PFSK-1 (cell line): ENCODE data around the gene CDKN2C.

Experiments
- FOXP2 ChIP-seq: optimal IDR thresholded peaks from 2 replicates; pipeline ENCODE3; 2011; ENCODE audit warnings: borderline replicate concordance, control low read depth, inconsistent platforms; ENCODE audit not compliant: insufficient read depth; ENCODE audit errors: extremely low read length, extremely low read depth
- POLR2AphosphoS5 ChIP-seq: IDR thresholded peaks from 2 replicates; pipeline ENCODE4 v1.6.1; 2012; ENCODE audit warnings: low read depth, mild to moderate bottlenecking, control low read depth, low read length, moderate library complexity
- REST ChIP-seq, 2 experiments: IDR thresholded peaks; 2 replicates each; pipeline versions ENCODE4 v1.6.1 to v1.8.0; 2011 to 2012; ENCODE audit warnings: low read depth in 2 of 2, low read length in 2 of 2, control low read depth in 1 of 2, inconsistent platforms in 1 of 2, mild to moderate bottlenecking in 1 of 2, moderate library complexity in 1 of 2; ENCODE audit not compliant: insufficient read depth in 1 of 2
- SIN3A ChIP-seq: IDR thresholded peaks from 2 replicates; pipeline ENCODE4 v1.6.1; 2012; ENCODE audit warnings: mild to moderate bottlenecking, low read length, moderate library complexity, borderline replicate concordance; ENCODE audit not compliant: insufficient read depth
- TAF1 ChIP-seq: IDR thresholded peaks from 2 replicates; pipeline ENCODE4 v1.6.1; 2012; ENCODE audit warnings: low read length, control low read depth, borderline replicate concordance; ENCODE audit not compliant: insufficient read depth

The CDKN2C gene

GRCh38 chr1:50982611-50983010 lies 12.6 kb downstream of the CDKN2C start:
- no peak for TF ChIP-seq FOXP2
- no peak for TF ChIP-seq SIN3A
- TF ChIP-seq POLR2AphosphoS5, result no peak
- no peak for TF ChIP-seq REST (IDR thresholded peaks at IDR 0.05; ENCODE audit: insufficient read depth in 1 of 2, low read depth in 2 of 2, low read length in 2 of 2)
- no peak for TF ChIP-seq TAF1

- TF ChIP-seq SIN3A, result no peak
- no peak for TF ChIP-seq REST (IDR thresholded peaks at IDR 0.05; ENCODE audit: insufficient read depth in 1 of 2, low read depth in 2 of 2, low read length in 2 of 2)
- no peak for TF ChIP-seq TAF1
- no peak for TF ChIP-seq POLR2AphosphoS5
- no peak for TF ChIP-seq FOXP2
Measured at GRCh38 chr1:50983219-50983802, 13.3 kb downstream of the CDKN2C start.

- TF ChIP-seq FOXP2 (no peak), SIN3A (no peak), POLR2AphosphoS5 (no peak), REST (IDR thresholded peaks at IDR 0.05; ENCODE audit: insufficient read depth in 1 of 2, low read depth in 2 of 2, low read length in 2 of 2) (no peak), TAF1 (no peak)
Measured at GRCh38 chr1:50985094-50985493, 15.0 kb downstream of the CDKN2C start.

GRCh38 chr1:50986653-50987052 lies 16.6 kb downstream of the CDKN2C start:
- TF ChIP-seq POLR2AphosphoS5 (no peak), REST (IDR thresholded peaks at IDR 0.05; ENCODE audit: insufficient read depth in 1 of 2, low read depth in 2 of 2, low read length in 2 of 2) (no peak), TAF1 (no peak), SIN3A (no peak), FOXP2 (no peak)

GRCh38 chr1:50989694-50990093 lies 19.6 kb downstream of the CDKN2C start:
- TF ChIP-seq POLR2AphosphoS5 (no peak), REST (IDR thresholded peaks at IDR 0.05; ENCODE audit: insufficient read depth in 1 of 2, low read depth in 2 of 2, low read length in 2 of 2) (no peak), SIN3A (no peak), TAF1 (no peak), FOXP2 (no peak)
